Endometrium (tissue), 2 donors: ENCODE data around the gene ETV3.

Source experiments
- FAIRE-seq: peaks from 2 replicates; lab custom pipeline; 2012; peaks lifted over from hg19 to GRCh38; lab: Jason Lieb, UNC
- donor health status: control.
- donor health status: control.

ETV3 gene

DNA sequence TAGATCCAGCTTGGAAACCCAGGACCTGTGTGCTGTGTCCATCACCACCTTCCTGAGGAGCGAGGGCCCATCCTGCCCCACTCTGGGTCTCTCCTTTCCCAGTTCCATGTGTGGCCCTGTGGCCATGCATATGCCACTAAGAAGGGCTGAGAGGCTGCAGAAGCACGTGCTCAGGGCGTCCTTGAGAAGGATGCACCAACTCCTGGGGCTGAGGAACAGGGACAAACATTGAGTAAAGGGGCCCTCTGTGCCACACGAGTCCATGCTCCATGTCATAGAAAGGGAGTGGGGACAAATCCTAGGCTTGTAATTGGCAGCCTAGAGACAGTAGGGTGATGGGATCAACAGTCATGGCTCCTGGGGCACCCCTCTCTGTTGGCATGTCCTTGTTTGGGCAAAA is 47.0 kb downstream of the ETV3 start:
- FAIRE-seq: no peak

DNA sequence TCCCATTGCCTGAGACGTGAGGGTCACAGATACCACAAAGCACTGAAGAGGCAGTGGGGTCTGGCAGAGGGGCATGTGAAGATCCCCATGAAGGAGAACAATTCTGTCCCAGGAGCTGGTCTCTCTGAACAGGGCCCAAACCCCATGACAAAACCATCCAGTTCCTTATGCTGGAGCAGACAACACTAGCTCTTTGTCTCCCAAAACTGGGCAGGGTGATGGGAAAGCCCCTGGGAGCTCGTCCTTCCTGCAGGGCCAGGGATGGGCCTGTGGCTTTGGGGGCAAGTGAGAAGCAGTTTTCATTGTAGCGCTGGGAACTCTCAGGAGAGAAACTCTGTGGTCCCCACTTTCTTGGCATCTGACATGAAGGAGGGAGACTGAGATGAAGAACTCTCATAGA is 47.4 kb downstream of the ETV3 start:
- no peak for FAIRE-seq

DNA sequence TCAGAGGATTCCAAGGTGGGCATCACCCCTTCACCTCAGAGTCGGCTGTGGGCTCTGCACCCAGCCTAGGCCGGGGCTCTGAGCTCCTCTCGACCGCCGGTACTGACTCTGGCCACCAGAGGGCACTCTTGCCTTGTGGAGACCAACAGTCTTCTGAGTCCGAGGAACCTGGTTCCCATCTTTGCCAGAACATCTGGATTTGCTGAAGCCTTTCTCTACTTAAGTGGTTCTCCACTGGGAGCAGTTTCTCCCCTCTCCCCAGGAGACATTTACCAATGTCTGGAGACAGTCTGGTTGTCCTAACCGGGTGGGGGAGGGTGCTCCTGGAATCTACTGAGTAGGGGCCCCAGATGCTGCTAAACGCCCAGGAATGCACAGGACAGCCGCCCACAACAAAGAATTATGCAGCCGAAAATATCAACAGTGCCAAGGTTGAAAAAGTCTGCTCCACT is 48.0 kb downstream of the ETV3 start:
- peak; percentile 89 for FAIRE-seq

DNA sequence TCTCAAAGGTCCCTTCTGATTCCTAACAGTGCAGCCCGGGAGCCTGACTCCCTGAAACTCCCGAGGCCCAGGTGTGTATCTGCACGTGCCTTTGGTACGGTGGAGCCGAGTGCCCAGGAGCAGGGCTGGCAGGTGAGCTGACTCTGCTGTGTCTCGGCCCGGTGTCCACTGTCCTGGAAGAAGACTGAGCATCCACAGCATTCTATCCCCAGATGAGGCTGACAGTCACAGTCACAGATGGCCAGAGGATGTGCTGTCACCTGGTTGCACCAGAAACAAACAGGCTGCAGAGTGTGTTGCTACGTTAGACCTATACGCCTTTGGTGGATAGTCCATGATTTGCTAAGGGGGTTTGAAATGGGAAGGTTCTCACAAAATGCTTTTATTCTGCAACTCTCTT is 48.4 kb downstream of the ETV3 start:
- FAIRE-seq: no peak

DNA sequence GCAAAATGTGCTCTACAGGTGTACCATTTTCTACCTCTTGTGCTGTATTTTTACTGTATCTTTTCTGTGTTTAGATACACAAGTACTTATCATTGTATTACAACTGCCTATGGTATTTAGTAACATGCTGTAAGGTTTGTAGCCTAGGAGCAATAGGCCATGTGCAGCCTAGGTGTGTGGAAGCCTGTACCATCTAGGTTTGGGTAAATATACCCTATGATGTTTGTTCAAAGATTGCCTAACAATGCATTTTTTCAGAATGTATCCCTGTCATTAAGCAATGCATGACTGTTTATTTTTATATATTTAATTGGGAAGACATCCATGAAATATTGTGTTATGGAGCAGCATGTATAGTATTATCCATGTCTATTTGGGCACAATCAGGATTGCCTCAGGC is 49.6 kb downstream of the ETV3 start:
- no peak for FAIRE-seq

DNA sequence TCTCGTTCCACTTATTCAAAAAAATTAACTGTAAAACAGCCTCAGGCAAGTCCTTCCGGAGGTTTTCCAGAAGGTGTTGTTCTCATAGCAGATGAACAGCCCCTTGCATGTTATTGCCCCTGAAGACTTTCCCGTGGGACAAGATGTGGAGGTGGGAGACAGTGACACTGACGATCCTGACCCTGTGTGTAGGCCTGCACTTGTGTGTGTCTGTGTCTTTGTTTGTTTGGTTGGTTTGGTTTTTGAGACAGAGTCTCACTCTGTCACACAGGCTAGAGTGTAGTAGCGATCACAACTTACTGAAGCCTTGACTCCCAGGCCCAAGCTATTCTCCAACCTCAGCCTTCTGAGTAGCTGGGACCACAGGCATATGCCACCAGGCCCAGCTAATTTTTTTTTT is 51.2 kb downstream of the ETV3 start:
- FAIRE-seq: no peak

DNA sequence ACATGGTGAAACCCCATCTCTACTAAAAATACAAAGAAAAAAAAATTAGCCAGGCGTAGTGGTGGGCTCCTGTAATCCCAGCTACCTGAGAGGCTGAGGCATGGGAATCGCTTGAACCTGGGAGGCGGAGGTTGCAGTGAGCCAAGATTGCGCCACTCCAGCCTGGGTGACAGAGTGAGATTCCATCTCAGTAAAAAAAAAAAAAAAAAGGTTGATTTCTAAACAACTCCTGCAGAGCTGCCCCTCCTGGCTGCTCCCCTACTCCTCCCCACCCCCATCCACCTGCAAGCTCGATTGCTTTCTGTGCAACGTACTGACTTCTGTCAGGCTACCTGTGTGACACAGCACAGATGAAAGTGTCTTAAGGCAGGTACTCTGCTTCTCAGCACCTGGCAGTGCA is 51.9 kb downstream of the ETV3 start:
- FAIRE-seq: no peak

DNA sequence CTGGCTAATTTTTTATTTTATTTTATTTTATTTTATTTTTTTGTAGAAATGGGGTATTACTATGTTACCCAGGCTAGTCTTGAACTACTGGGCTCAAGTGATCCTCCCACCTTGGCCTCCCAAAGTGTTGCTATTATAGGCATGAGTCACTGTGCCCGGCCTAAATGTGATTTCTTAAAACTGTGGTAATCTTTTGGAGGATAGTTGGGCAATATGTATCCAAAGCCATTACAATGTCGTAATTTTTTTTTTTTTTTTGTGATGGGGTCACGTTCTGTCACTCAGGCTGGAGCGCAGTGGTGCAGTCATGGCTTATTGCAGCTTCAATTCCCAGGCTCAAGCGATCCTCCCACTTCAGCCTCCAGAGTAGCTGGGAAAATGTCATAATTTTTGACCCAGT is 52.8 kb downstream of the ETV3 start:
- no peak for FAIRE-seq

DNA sequence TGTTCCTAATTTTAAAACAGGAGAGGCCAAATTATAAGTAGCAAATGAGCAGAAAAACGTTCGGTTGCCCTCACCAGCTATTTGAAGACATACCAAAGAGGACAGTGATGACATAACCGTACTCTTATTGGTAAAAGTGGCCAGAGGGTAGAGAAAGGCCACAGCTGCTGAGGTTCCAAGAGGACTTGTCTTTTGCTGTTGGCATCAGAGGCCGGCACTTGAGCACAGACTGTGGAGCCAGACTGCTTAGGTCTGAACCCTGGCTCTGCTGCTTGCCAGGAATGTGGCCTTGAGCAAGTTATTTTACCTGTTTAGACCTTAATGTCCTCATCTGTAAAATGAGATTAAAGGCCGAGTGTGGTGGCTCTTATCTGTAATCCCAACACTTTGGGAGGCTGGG is 53.5 kb downstream of the ETV3 start:
- no peak for FAIRE-seq

DNA sequence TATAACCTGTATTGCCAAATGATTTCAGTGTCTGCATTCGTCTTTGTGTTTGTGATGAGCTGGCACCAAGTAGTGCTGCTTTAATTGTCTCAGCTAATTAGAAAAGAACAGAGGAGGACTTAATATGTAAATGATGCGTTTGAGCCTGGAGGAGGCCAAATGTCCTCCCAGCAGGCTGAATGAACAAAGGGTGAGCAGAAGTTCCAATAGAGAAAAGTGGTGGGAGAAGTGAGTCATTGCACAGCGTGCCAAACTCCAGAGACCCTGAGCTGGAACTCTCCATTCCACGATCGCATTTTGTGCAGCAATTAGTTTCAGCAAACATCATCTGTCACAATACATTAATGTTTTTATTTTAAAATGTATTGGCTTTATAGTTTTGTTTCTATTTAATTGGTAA is 56.5 kb downstream of the ETV3 start:
- FAIRE-seq: no peak

DNA sequence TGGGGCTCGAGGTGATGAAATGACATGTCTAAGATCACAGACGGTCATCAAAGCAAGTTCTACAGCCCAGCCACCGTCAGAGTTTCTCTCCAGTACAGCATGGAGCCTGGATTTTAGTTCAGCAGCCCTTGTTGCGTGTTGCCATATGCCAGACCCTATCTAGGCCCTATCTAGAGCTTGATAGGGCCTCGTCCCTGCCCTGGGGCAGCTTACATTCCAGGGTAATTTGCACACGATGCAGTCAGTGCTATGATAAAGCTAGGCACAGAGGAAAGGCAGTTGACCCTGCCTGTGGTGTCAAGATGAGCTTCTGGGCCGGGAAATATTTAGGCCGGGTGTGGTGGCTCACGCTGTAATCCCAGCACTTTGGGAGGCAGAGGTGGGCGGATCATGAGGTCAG is 57.5 kb downstream of the ETV3 start:
- no peak for FAIRE-seq

DNA sequence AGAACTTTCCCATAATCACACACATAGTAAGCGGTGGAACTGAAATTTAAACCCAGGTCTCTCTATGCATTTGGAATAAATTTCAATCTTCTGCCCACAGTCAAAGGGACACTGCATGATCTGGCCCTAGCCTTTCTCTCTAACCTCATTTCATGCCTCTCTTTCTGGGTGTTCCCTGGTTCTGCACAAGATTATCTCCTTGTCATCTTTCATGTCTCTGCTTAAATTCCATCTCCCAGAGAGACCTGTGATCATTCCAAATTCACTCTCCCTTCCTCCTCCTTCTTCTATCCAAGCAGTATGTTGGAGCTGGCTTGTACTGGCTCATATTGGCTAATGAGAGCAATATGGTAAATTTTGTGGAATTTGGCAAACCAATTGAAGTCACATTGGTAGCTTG is 60.8 kb downstream of the ETV3 start:
- FAIRE-seq: no peak

DNA sequence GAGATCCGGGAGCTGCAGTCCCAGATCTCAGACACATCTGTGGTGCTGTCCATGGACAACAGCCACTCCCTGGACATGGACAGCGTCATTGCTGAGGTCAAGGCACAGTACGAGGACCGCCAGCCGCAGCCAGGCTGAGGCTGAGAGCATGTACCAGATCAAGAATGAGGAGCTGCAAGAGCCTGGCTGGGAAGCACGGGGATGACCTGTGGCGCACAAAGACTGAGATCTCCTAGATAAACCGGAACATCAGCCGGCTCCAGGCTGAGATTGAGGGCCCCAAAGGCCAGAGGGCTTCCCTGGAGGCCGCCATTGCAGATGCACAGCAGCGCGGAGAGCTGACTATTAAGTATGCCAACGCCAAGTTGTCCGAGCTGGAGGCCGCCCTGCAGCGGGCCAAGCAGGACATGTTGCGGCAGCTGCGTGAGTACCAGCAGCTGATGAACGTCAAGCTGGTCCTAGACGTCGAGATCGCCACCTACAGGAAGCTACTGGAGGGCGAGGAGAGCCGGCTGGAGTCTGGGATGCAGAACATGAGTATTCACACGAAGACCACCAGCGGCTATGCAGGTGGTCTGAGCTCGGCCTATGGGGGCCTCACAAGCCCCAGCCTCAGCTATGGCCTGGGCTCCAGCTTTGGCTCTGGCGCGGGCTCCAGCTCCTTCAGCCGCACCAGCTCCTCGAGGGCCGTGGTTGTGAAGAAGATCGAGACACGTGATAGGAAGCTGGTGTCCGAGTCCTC is 64.1 kb downstream of the ETV3 start:
- no peak for FAIRE-seq
